Stimulated activated CD8-positive, alpha-beta memory T cell treated with anti-CD3 and anti-CD28 coated beads, Interleukin-12 subunit alpha, Interleukin-12 subunit beta, amount 100 ng/mL, for 1 hour (primary cell): Measurements from ENCODE around the gene FGGY.

Experiments used
- DNase-seq: peaks from one replicate; pipeline ENCODE4 v3.0.0-alpha.2; 2020; ENCODE audit warnings: low read depth

The FGGY gene

GRCh38 chr1:59766227-59766855, 469.4 kb downstream of the FGGY start:
- DNase-seq: no peak

- no peak for DNase-seq
Observed at GRCh38 chr1:59767119-59767518, 470.2 kb downstream of the FGGY start.

GRCh38 chr1:59768792-59769735, 472.2 kb downstream of the FGGY start:
- DNase-seq: no peak

GRCh38 chr1:59769736-59770095, 472.8 kb downstream of the FGGY start:
- no peak for DNase-seq

GRCh38 chr1:59771361-59771760, 474.5 kb downstream of the FGGY start:
- no peak for DNase-seq

GRCh38 chr1:59775480-59775879, 478.6 kb downstream of the FGGY start:
- no peak for DNase-seq

- no peak for DNase-seq
Observed at GRCh38 chr1:59776960-59777852, 480.3 kb downstream of the FGGY start.

- DNase-seq: no peak
Observed at GRCh38 chr1:59779949-59780348, 483.1 kb downstream of the FGGY start.

- DNase-seq: no peak
Observed at GRCh38 chr1:59788825-59789224, 491.9 kb downstream of the FGGY start.

- DNase-seq: no peak
Observed at GRCh38 chr1:59798600-59798999, 501.7 kb downstream of the FGGY start.

- DNase-seq: no peak
Observed at GRCh38 chr1:59803458-59804038, 506.7 kb downstream of the FGGY start.

GRCh38 chr1:59804301-59804700, 507.4 kb downstream of the FGGY start:
- no peak for DNase-seq

- DNase-seq: no peak
Observed at GRCh38 chr1:59805554-59805953, 508.7 kb downstream of the FGGY start.
